GM04504 (cell line): Measurements from ENCODE around the gene STARD3.

Experiments
- DNase-seq: peaks from one replicate; pipeline ENCODE4 v3.0.0-alpha.2; 2012; ENCODE audit warnings: low read depth

Gene STARD3

DNA sequence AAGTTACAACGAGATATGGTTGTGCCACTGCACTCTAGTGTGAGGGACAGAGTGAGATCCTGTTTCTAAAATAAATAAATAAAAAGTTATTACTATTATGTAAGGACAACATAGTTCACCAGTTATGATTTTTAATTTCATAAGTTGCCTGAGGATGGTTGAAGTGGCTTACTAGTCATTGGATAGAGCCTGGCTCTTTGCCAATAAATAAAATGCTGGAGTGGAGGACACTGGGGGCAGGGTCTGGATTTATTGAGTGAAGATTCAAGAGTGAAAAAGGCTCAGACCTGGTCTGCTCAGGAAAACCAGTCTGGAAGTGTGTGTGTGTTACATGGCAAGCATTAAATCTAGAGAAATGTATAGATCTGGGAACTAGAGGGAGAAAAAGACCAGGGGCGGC lies 2.1 kb downstream of the STARD3 start:
- no peak for DNase-seq

DNA sequence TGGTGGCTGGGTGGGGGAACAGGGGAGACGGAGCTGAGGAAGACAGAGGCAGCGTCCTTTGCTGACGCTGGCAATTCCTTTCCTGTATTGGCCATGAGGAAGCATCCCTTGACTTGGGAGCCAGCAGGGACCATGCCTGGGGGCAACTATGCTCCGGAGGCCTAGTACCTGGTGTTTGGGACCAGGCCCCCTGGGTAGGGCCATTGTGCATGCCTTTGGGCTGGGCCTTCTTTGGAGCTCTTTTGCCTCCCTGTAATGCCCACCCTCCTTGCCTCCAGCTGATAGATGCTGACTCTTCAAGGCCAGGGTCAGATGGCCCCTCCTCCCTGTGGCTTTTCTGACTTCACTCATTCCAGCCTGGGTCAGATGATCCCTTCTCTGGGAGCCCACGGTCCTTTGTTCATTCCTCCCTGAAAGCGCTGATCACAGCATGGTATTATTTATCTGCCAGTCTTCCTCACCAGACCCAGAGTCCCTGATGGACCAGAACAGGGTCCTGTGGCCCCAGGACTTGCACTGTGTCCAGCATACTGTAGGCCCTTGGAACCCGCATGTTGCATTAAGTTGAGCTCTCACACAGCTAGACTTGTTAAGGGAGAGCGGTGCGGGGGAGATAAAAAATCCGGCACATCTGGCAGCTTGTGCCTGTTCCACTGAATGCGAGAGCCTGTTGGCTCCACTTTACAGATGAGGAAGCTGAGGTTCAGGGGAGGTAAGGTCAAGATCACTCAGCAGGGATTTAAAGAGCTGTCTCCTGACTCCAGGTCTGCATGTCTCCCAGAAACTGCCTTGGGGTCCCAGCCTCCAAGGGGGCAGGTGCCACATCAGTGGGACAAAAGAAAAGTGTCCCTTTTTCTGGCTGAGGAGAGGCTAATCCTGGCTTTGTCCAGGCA lies 2.9 kb downstream of the STARD3 start:
- no peak for DNase-seq

DNA sequence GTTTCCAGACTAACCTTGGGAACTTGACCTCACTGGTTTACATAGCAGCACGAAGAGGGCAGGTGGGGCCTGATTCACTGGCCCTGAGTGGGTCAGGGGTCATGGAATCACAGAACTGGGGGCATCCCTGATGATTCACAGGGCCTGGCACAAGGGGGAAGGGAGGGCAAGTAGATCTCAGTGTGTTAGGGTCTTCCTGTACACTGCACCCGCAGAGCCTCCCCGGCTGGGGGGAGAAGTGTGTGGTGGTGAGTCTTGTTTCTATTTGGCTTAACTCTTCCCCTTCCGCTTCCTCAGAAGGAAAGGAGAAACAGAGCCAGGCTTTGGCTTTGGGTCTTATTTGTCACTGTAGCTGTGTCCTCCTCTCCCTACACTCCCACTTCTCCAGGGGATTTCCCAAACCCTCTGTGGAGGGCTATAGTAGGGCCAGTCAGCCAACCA lies 3.7 kb downstream of the STARD3 start:
- DNase-seq = no peak

DNA sequence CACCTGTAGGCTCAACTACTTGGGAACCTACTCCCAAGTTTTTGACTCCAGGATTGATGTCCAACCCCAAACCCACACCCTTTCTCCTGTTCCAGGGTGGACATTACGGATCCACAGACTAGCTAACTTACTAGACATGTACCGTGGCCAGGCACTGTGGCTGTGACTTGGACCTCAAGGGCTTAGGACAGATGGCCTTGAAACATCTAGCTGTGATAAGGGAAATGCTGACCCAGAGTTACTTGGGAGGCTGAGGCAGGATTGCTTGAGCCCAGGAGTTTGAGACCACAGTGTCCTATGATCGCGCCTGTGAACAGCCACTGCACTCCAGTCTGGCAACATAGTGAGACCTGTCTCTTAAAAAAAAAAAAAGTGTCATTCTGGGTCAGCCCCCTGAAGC lies 4.2 kb downstream of the STARD3 start:
- DNase-seq = no peak

DNA sequence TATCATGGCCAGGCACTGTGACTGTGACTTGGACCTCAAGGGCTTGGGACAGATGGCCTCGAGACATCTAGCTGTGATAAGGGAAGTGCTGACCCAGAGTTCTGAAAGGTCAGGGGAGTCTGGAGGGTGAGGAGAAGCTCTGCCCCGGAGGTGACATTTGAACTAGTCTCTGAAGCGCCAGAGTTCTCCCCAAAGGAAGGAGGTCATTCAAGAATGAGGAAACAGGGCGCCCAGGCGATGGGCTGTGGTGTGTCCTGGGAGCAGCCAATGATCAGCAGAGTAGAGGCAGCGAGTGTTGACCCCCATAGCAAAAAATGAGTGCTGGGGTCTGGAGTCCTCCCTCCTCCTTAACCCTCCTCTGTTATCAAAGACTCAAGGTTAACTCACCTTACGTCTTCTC lies 4.9 kb downstream of the STARD3 start:
- no peak for DNase-seq

DNA sequence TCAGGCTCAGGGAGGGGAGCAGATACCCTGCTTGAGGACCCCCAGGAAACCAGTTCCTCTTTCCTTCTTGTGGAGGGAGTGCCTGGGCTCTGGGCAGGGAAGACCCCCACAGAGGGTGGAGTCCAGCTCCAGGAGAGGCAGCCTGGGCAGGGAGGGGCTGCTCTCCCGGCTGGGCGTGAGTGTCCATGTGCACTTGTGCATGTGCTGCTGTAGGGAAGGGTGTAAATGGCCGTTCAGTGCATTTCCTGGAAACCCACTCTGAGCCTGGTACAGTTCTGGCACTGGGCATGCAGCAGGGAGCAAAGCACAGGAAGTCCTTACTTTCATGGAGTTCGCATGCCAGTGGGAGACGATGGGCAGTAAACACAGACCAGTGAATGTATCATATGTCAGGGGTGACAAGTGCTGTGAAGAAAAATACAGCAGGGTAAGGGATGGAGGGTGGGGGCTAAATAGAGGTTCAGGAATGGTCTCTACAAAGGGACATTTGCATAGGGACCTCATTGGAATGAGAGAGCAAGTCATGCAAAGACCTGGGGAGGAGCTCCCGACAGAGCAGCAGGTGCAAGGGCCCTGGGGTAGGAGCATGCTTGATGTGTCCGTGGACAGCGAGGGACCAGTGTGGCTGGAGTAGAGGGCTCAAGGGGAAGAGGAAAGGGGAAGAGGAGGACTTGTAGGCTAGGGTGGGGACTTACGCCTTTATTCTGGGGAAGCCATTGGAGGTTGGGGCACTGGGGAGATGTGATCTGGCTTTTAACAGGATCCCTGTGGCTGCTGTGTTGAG lies 5.5 kb downstream of the STARD3 start:
- DNase-seq = no peak

DNA sequence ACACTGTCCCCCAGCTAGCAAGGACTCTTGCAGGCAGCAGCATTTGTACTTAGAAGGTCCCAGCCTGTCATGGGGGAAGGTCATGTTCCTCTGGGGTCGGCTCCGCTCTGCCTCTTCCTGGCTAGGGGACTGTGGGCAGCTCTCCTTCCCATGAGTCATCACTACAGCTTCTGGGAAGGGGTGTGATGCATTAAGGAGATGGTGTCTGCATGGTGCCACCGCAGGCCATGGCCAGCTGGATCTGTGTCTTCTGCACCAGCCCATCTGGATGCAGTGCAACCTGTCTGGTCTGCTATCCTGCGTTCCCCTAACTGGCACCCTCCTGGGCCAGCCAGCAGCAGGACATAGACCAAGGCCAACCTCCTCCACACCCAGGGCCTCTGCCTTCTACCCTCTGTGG lies 6.3 kb downstream of the STARD3 start:
- DNase-seq = no peak

DNA sequence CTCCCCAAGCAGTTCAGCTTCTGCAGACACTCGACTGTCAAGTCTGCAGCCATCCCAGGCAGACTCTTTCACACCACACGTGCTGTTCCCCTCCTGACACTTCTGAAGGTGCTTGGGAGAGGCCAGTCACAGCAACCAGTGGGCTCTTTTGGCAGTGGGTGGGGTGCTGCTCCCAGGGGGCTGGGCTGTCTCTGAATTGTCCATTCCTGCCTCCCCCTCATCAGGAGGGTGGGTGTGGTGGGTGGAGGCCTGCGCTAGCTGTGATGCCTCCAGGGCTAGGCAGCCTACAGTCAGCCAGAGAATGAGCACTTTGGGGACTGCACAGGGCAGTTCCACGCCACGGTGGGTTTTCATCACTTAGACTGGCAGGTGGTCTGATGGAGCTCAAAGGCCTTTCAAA lies 10.3 kb downstream of the STARD3 start:
- no peak for DNase-seq

DNA sequence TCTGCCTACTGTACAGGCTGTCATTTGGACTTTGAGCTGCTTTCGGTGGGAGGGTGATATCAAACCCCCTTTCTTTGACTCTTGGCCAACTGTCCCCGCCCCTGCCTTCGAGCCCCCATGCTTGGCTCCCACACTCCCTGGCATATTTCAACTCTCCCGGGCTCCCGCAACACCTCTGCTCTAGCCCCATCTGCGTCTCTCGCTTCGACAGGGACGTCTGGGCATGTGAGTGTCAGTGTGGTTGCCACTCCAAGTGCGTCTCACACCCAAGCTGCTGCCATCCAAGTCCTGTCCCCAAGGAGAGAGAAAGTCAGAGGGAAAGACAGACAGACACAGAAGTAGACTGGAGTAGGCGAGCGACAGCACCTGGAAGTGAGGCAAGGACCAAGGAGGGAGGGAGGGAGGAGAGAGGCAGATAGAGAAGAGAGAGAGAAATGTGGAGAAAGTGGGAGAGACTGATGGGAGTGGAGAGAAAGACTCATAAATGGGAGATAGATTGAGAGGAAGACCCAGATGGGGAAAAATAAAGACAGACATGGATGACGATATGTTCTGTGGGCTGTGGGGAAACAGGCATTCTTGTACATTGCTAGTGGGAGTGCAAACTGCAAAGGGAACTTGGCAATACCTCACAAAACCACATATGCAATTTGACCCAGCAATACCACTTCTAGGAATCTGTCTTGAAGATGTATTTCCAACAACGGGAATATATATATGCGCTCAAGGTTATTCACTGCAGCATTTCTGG lies 11.8 kb downstream of the STARD3 start:
- DNase-seq = no peak

DNA sequence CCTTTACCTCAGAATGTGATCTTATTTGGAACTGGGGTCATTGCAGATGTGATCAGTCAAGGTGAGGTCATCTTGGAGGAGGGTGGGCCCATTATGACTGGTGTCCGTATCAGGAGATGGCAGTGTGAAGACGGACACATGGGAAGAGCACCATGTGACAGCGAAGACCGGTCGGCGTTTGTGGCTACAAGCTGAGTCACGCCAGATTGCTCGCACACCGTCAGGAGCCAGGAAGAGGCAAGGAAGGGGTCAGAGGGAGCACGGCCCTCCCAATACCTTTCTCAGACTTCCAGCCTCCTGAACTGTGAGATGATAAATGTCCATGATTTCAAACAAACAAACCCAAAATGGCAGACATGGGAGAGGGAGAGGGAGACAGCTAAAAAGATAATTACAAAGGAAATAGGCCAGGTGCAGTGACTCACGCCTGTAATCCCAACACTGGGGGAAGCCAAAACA lies 13.2 kb downstream of the STARD3 start:
- DNase-seq = no peak

DNA sequence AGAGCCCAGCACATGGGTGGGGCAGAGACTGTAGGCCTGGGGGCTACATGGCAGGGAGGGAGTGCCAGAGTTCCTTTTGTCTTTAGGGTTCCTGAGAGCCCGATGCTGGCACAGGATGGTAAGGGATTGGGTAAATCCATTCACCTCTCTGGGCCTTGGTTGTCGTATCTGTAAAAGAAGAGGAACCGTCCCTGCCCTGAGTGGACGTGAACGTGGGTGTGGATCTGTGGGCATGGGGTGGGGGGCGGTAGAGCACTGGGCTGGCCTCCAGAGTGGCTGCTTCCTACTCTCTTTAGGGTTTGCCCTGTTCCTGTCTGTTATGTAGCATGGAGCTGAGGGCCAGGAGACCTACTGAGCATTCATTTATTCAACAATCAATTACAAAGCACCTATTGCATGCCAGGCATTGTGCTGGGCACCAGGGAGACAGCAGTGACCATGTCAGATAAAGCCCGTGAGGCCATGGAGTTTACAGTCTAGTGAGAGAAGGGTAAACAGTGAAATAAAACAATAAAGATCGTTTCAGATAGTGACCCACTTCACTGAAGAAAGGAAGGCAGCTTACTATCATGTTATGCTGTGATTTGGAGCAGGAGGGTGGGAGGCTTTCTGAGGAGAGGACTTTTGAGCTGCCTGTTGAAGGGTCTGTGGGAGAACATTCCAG lies 15.1 kb downstream of the STARD3 start:
- no peak for DNase-seq

DNA sequence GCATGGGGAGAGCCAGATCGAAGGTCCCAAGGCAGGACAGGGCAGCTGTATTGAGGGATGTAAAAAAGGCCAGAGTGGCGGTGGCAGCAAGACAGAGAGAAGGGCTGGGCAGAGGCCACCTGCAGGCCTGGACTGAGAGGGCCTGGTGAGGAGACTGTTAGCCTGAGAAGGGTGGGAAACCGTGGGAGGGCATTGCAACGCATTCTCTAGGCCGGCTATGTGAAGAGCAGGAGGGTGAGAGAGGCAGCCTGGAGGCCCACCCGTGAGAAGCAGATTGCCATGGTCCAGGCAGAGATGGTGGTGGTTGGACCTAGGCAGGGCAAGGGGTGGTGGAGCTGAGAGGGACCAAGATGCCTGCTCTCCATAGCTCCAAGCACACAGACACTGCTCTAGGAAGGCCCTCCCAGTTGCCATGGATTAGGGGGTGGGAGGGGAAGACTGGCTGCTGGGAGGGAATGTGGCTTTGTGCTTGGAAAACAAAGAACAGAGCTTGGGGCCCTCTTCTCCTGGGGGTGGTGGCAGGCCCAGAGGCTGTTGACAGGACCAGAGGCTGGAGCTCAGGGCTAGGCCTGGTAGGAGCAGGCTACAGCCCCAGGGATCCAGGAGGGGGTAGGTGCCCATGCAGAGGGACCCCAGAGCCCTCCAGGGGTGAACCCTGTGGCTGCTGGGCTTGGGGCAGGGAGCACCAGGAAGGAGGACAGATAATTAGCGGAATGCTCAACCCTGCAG lies 15.8 kb downstream of the STARD3 start:
- DNase-seq = no peak

DNA sequence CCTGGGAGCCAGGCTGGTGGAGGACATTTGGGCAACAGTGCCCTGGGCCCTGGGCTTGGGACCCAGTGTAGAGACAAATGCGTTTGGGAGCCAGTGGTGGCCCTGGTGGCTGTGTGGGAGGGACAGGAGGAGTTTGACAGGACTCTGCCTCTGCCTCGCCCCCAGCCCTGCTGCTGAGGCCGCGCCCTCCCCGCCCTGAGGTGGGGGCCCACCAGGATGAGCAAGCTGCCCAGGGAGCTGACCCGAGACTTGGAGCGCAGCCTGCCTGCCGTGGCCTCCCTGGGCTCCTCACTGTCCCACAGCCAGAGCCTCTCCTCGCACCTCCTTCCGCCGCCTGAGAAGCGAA lies 16.3 kb downstream of the STARD3 start:
- no peak for DNase-seq

DNA sequence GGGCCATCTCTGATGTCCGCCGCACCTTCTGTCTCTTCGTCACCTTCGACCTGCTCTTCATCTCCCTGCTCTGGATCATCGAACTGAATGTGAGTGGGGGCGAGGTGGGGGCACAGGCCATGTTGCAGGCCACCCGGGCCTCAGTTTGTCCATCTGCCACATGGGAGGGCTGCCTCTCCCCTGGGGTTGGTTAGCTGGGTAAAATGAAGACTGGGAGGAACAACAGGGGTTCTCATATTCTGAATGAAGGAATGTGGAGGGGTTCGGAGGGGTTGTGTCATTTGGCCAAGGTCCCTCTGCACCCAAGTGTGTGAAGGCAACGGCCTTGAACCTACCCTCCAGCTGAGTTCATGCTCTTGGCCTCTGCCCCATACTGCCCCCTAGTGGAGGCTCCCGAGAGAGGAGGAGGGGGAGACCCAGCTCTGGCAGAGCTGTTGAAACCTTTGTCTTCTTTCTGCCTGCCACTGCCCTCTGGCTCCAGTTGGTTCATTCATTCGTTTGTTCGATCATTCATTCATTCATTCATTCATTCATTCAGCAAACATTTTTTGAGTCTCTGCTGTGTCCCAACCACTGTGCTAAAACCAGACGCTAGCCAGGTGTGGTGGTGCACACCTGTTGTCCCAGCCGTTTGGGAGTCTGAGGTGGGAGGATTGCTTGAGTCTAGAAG lies 16.9 kb downstream of the STARD3 start:
- no peak for DNase-seq

DNA sequence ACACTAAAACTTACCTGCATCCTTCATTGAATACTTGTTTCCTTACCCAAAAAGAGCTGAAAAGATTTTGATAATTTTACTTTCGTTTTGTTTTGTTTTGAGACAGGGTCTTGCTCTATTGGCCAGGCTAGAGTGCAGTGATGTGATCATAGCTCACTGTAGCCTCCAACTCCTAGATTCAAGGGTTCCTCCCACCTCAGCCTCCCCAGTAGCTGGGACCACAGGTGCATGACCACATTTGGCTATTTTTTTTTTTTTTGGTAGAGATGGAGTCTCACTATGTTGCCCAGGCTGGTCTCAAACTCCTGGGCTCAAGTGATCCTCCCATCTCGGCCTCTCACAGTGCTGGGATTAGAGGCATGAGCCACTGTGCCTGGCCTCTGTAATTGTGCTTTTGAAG lies 18.2 kb downstream of the STARD3 start:
- DNase-seq = no peak

DNA sequence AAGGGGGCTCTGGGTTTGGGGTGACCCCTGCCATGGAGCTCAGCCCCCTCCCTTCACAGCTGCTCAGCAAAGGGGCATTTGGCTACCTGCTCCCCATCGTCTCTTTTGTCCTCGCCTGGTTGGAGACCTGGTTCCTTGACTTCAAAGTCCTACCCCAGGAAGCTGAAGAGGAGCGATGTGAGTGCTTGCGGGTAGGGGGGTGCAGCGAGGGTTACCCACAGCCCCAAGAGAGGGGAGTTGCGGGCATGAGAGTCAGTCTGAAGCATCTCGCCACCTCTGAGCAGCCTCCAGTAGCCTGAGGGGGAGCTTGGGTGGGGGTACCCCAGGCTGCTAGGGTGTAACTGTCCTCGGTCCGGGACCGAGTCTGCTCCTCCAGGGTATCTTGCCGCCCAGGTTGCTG lies 21.4 kb downstream of the STARD3 start:
- no peak for DNase-seq

DNA sequence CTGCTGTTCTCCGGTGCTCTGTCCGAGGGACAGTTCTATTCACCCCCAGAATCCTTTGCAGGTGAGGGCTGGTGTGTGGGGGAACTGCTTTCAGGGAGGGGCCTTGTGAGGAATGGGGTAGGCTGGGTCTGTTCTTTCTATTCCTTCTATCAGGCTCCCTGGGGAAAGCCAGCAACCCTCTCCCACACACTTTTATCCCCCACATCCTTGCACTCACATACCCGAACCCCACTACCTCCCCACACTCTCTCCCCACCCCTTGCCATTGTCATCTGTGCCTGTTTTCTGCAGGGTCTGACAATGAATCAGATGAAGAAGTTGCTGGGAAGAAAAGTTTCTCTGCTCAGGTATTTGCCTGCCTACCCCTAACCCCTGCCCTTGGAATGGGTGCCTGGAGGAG lies 21.8 kb downstream of the STARD3 start:
- DNase-seq = no peak

DNA sequence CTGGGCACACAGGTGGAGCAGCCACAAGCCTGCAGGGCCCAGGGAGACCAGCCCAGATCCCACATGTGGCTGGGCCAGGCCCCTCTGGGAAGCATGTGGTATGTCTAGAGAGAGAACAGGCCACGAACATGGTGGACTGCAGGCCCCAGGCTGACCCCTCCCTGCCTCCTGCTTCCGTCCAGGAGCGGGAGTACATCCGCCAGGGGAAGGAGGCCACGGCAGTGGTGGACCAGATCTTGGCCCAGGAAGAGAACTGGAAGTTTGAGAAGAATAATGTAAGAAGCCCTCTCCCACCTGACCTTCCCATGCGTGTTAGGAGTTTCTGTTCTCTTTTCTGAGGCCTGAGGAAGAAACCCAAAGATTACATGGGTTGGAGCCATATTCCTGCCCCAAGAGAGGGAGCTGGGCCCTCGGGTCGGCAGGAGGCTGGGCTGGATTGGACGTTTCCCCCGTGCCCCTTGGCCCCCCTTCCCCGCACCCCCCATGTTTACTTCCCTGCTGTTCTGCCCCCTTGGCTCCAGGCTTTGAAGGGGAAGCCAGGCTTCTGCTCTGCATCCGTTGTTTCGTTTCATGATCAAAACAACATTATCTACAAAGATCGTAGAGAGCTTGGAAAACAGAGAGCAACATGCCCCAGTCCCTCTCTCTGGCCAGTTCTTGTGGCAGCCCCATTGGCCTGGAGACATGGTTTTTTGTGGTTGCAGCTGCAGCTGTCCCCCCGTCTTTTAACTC lies 22.5 kb downstream of the STARD3 start:
- DNase-seq = no peak

DNA sequence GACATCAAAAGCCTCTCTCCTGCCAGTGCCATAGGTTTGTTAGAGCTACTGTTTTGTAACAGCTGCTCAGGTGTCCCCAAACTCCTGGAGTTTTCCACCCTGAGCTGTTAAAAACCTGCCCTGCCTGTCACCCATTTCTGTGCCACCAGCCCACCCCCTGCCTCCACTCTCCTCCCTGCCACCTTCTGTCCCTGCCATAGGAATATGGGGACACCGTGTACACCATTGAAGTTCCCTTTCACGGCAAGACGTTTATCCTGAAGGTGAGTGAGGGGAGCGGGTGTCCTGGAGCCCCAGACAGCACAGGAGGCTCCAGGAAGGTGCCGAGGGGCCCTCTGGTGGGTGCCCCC lies 23.0 kb downstream of the STARD3 start:
- no peak for DNase-seq
